Type B pancreatic cell (in vitro differentiated cells): ENCODE results near the gene LSM14B. TPM values are rescaled to one million over a fixed set of nuclear protein-coding genes. Genes with fewer than 3 reads are reported as not detected.

Experiments used
- DNase-seq: peaks from one replicate; pipeline ENCODE4 v3.0.0; 2021; ENCODE audit warnings: mixed read lengths; ENCODE audit not compliant: unreplicated experiment; ENCODE audit errors: extremely low spot score
- H3K27ac Mint-ChIP-seq: 2 replicates; pipeline ENCODE4 v1.8.0; 2021; ENCODE audit warnings: mild to moderate bottlenecking, mixed read lengths
- H3K27me3 Mint-ChIP-seq: 2 replicates; pipeline ENCODE4 v1.8.0; 2021; ENCODE audit warnings: mixed read lengths
- H3K36me3 Mint-ChIP-seq: 2 replicates; pipeline ENCODE4 v1.8.0; 2021; ENCODE audit warnings: mixed read lengths
- H3K4me1 Mint-ChIP-seq: one replicate; pipeline ENCODE4 v1.8.0; 2021; ENCODE audit warnings: mixed read lengths; ENCODE audit not compliant: unreplicated experiment
- H3K4me3 Mint-ChIP-seq: 2 replicates; pipeline ENCODE4 v1.8.0; 2021; ENCODE audit warnings: mild to moderate bottlenecking, mixed read lengths
- H3K9me3 Mint-ChIP-seq: 2 replicates; pipeline ENCODE4 v1.8.0; 2021; ENCODE audit warnings: mixed read lengths
- CTCF ChIP-seq: fragments of 200-600 bp; sonication (generic); conservative IDR thresholded peaks from 2 replicates; pipeline ENCODE4 v1.5.0; 2021; ENCODE audit warnings: antibody characterized with exemption, mild to moderate bottlenecking
- total RNA-seq: library from RNA; stranded (reverse); gene quantifications from 2 replicates; pipeline ENCODE4 v1.2.1, GENCODE V29; 2021; ENCODE audit warnings: low replicate concordance

The LSM14B gene
- total RNA-seq, 1 donor from 2014 or later = 66.3 TPM

- no peak overlapping the region for H3K27ac Mint-ChIP-seq
- no peaks in the 10 kb centered on the region for H3K9me3 Mint-ChIP-seq
- H3K36me3 Mint-ChIP-seq = no peaks in the 10 kb centered on the region
- no peak for TF ChIP-seq CTCF
- H3K4me3 Mint-ChIP-seq = no peak overlapping the region
- peaks cover 5% of the 10 kb centered on the region for H3K27me3 Mint-ChIP-seq
- DNase-seq = no peak
- no peaks in the 10 kb centered on the region for H3K4me1 Mint-ChIP-seq
Measured at GRCh38 chr20:62085206-62085605, 37.1 kb upstream of the LSM14B start.

- Mint-ChIP-seq H3K4me3 (no peak overlapping the region), H3K27me3 (peaks cover 11% of the 10 kb centered on the region), H3K27ac (no peak overlapping the region), H3K4me1 (no peaks in the 10 kb centered on the region), H3K9me3 (no peaks in the 10 kb centered on the region), H3K36me3 (no peaks in the 10 kb centered on the region)
- TF ChIP-seq CTCF = no peak
- DNase-seq = no peak
Measured at GRCh38 chr20:62087227-62087626, 35.0 kb upstream of the LSM14B start.

DNA sequence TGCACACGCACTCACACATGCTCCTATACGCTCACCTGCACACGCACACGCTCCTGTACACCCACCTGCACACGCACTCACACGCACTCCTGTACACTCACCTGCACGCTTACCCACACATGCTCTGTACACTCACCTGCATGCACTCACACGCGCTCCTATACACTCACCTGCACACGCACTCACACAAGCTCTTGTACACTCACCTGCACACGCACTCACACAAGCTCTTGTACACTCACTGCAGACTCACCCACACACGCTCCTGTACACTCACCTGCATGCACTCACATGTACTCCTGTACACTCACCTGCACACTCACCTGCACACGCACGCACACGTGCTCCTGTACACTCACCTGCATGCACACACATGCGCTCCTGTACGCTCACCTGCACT, 34.6 kb upstream of the LSM14B start:
- Mint-ChIP-seq H3K36me3 (no peaks in the 10 kb centered on the region), H3K27me3 (peaks cover 13% of the 10 kb centered on the region), H3K9me3 (no peaks in the 10 kb centered on the region), H3K4me3 (no peak overlapping the region), H3K27ac (no peak overlapping the region), H3K4me1 (no peaks in the 10 kb centered on the region)
- DNase-seq = no peak
- no peak for TF ChIP-seq CTCF

- H3K27me3 Mint-ChIP-seq = peaks cover 14% of the 10 kb centered on the region
- no peaks in the 10 kb centered on the region for H3K4me1 Mint-ChIP-seq
- DNase-seq = no peak
- TF ChIP-seq CTCF = no peak
- no peaks in the 10 kb centered on the region for H3K36me3 Mint-ChIP-seq
- no peak overlapping the region for H3K4me3 Mint-ChIP-seq
- H3K9me3 Mint-ChIP-seq = no peaks in the 10 kb centered on the region
- no peak overlapping the region for H3K27ac Mint-ChIP-seq
Measured at GRCh38 chr20:62088258-62089127, 33.8 kb upstream of the LSM14B start.

DNA sequence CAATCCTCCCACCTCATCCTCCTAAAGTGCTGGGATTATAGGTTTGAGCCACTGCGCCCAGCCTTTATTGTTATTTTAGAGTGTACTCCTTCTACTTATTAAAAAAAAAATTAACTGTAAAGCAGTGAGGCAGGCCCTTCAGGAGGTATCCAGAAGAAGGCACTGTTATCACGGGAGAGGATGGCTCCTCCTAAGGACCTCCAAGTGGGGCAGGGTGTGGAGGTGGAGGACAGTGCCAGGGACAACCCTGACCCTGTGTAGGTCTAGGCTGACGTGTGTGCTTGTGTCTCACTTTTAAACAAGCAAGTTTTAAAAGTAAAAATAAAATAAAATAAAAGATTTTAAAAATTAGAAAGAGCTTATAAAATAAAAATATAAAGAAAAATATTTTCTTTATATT, 32.9 kb upstream of the LSM14B start:
- no peak for DNase-seq
- H3K27ac Mint-ChIP-seq = no peak overlapping the region
- no peak overlapping the region for H3K4me3 Mint-ChIP-seq
- H3K9me3 Mint-ChIP-seq = no peaks in the 10 kb centered on the region
- H3K4me1 Mint-ChIP-seq = no peaks in the 10 kb centered on the region
- peaks cover 14% of the 10 kb centered on the region for H3K27me3 Mint-ChIP-seq
- TF ChIP-seq CTCF = no peak
- H3K36me3 Mint-ChIP-seq = no peaks in the 10 kb centered on the region
